Effector CD4-positive, alpha-beta T cell (primary cell): Measurements from ENCODE around the gene PSME1.
"Not testable (repeated sequence)": the region's sequence is repeated elsewhere in the genome, so short reads cannot be mapped to it uniquely, and the experiment has no call there.

ENCODE experiments used
- DNase-seq: peaks from one replicate; pipeline ENCODE4 v3.0.0-alpha.2; 2020

PSME1 gene

GRCh38 chr14:24105609-24106239 is 30.3 kb upstream of the PSME1 start:
- DNase-seq = not testable (repeated sequence)

- DNase-seq = no peak
These were observed 29.2 kb upstream of the PSME1 start for GRCh38 chr14:24106672-24107271.

DNA sequence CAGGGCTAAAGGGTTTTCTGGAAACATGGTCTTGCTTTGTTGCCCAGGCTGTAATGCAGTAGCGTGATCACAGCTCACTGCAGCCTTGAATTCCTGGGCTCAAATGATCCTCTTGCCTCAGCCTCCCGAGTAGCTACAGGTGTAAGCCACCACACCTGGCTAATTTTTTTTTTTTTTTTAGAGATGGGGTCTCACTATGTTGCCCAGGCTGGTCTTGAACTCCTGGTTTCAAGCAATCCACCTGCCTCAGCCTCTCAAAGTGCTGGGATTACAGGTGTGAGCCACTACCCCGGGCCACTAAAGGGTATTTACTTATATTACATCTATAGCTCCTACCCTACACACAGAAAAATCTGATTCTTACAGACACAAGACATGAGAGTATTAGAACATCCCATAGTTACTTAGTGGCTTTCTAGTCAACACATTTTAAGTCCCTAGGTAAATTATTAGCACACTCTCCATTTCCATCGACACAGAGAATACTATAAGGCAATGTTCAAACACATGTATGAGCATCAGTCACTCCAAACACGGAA is 27.6 kb upstream of the PSME1 start:
- DNase-seq = no peak

GRCh38 chr14:24110060-24110459 is 25.9 kb upstream of the PSME1 start:
- no peak for DNase-seq

- no peak for DNase-seq
These were observed 25.5 kb upstream of the PSME1 start for GRCh38 chr14:24110523-24110922.

DNA sequence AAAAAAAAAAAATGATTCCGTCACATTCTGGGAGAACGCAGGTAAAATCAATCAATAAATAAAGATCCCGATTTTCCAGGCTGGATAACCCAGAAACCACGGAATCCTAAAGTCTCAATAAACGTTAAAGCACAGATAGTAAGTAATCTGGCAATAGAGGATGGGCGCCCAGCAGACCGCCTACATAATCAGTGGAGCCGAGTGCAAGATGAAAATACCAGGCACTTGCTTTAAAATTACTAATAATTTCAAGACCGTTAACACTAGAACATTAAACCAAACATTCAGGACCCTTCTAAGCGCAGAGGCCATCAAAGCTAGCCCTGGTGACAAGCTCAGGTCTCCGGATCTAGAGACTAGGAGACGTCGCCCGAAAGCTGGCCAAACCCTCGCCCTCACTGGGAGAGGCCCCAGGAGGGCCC is 22.6 kb upstream of the PSME1 start:
- no peak for DNase-seq

DNA sequence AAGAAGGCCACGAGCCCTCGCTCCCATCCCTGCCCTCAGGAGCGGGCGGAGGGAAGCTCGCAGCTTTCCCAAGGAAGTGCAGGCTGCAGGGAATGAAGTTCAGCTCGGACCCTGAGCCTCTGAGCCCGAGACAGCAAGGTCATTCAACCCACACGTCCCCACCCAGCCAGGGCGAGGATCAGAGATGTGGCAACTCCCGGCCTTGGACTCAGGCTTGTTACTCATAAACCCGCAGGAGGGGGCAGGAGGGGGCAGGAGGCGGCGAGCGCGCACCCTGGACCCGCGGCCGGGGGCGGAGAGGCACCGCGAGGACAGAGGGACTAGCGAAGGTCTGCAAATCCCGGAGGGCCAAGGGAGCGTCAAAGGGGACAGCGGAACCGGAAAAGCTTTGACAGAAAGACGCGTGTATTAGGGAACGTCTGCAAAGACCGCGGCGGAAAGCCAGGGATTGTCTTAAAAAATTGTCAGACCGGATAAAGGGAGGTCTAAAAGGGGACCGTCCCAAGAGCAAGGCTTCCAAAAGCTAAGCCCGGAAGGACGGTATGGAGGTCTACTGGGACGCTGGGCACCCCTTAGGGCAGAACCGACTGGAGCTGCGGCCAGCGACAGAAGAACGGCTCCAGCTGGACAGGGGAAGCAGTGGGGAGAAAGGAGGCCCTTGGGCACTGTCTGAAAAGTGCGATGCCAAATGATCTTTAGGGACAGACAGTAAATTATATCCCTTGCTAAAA is 22.0 kb upstream of the PSME1 start:
- peak; percentile 74 for DNase-seq

- peak; percentile 98 for DNase-seq
These were observed 21.2 kb upstream of the PSME1 start, which contains the start of the genes DCAF11 and NRL for GRCh38 chr14:24114532-24115421. DCAF11 (plus strand) TSS chr14:24114777; CDS start chr14:24115595, 818 bp downstream. NRL (minus strand) TSS chr14:24114949; CDS start chr14:24082848, 32,101 bp downstream.

- no peak for DNase-seq
These were observed 20.4 kb upstream of the PSME1 start for GRCh38 chr14:24115422-24116127.

- DNase-seq = no peak
These were observed 19.7 kb upstream of the PSME1 start for GRCh38 chr14:24116128-24116814.

DNA sequence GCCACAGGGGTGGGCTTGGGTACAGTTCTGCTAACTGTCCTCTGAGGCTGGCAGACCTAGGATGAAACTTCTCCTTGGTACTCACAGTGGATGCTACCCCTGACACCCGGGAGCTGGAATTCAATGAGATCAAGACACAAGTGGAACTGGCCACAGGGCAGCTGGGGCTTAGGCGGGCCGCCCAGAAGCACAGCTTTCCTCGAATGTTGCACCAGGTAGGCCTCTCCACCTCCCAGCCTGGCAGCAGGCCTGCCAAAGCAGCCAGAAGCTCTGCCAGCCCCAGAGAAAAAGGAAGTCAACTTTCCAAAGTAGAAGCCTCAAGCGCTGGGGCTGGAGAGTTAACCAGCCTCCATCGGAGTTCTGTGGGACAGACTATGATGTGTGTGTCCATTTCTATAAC is 18.8 kb upstream of the PSME1 start:
- no peak for DNase-seq

GRCh38 chr14:24119691-24120090 is 16.3 kb upstream of the PSME1 start:
- DNase-seq = no peak

DNA sequence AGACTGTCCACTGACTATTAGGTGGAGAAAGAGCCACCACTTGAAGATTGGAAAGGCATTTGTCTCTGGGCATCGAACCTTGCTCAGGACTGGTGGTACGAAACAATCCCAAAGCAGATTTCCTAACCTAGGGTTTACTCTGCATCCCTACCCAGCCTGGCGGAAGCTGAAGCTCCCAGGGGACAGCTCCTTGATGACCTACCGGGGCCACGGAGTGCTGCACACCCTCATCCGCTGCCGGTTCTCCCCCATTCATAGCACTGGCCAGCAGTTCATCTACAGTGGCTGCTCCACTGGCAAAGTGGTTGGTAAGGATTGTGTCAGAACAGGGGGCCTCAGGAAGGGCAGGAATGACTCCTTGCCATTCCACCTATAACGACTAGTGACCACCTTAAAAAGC is 14.8 kb upstream of the PSME1 start:
- no peak for DNase-seq

DNA sequence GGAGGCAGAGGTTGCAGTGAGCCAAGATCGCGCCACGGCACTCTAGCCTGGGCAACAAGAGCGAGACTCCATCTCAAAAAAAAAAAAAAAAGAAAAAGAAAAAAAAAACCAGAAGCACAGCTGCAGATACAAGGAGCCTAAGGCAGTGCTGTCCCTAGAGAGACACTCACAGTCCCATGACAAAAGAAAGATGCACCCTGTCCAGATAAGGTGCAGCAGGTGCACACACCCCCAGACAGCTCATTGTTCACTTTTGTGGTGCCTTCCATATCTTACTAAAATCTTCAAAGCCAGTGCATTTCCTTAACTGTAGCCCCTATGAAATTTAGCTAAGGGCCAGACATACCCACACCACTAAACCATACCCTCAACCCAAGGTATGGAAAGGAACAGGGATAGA is 13.6 kb upstream of the PSME1 start:
- no peak for DNase-seq

DNA sequence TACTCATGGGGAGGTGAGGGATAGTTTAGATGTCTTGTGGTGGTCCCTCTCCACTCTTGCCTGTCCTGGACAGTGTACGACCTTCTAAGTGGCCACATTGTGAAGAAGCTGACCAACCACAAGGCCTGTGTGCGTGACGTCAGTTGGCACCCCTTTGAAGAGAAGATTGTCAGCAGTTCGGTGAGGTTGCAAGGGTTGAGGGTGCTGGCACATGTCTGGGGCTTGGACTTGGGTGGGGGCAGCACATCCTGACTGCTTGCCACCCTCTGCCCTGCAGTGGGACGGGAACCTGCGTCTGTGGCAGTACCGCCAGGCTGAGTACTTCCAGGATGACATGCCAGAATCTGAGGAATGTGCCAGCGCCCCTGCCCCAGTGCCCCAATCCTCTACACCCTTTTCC is 13.1 kb upstream of the PSME1 start:
- no peak for DNase-seq

DNA sequence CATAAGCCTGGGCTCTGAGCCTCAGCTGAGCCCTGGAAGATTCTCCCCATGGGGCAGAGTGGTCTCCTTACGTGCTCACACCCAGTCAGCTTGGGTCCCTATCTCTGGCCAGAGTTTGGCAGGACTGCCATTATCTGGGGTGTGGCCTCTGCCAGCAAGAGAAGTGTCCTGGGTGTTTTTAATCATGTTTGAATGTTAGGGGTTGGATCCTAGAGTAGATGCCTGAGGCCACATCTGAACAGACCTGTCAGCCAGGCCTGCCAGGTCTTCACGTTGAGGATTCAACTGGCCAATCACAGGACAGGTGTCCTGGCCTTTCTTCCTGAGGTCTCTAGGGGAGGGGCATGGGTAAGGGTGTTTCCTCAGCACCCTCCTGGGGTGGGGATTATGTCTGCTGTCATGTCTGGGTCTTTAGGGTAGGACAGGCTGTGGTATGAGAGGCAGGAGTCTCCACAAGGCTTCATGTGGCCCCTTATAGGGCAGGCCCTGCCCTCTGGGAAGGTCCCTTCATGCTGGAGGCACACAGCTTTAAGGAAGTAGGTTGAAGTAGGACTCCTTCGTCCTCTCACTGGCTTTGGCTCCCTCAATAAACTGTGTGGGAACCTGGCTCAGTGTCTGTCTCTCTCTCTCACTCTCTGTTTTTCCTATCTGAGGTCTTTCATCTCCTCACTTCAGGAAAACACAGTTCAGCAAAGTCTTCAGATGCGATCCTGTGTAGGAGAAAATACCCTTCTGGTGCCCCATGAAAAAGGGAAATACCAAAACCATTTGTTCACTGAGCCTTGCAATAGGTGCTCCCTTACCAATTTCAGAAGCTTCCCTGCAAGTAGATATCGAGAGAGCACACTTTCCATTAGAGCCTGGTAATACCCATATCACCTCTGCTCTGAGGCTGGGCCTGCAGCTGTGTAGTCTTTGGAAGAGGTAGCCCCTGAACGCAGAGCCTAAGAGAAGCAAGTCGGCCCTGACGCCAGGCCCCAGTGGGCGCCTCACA is 12.3 kb upstream of the PSME1 start:
- DNase-seq = no peak

GRCh38 chr14:24126939-24127338 is 9.1 kb upstream of the PSME1 start:
- DNase-seq = no peak

GRCh38 chr14:24127673-24128072 is 8.3 kb upstream of the PSME1 start:
- DNase-seq = no peak

GRCh38 chr14:24129410-24129998 is 6.5 kb upstream of the PSME1 start:
- DNase-seq = no peak

DNA sequence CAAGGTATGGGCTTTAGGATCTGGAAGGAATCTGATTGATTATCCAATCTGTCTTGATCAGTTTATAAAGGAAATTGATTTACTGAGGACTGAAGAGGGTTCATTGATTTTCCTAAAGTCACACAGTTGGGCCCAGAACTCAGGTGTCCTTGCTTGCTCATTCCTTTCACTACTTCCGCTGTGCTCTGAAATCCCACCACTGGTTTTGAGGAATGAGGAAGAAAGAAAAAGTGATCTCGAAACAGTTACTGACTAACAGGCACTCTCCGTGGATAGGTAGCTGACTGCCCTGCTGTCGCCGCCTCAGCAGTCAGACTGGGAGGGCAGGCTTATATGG is 5.6 kb upstream of the PSME1 start, which contains the start of gene FITM1:
FITM1 (plus strand) TSS at position 280 of the 337 bp plus-strand sequence. CDS start 905 bp downstream, outside the sequence.
- no peak for DNase-seq
